Esophagus squamous epithelium (tissue), 5 donors: ENCODE data around the gene PEX13. TPM values are rescaled to one million over a fixed set of nuclear protein-coding genes. Genes with fewer than 3 reads are reported as not detected.

Experiments used
- DNase-seq: peaks from one replicate; lab custom pipeline; 2025; lab: John Stamatoyannopoulos, UW
- H3K27ac ChIP-seq, 4 donors: fragments of 200-600 bp; sonication (generic); one replicate each; pipeline ENCODE4 v1.5.1; 2016 to 2019; ENCODE audit warnings: mild to moderate bottlenecking in 1 of 4
- H3K27me3 ChIP-seq, 4 donors: fragments of 200-600 bp; sonication (generic); 1 replicate in 3 of 4; 2 replicates in 1 of 4; pipeline versions ENCODE4 v1.5.1 to v1.6.0; 2017 to 2021; ENCODE audit warnings: antibody characterized with exemption in 1 of 4
- H3K36me3 ChIP-seq, 3 donors: fragments of 200-600 bp; sonication (generic); one replicate each; pipeline ENCODE4 v1.5.1; 2016 to 2019
- H3K4me1 ChIP-seq, 3 donors: fragments of 200-600 bp; sonication (generic); one replicate each; pipeline ENCODE4 v1.5.1; 2017 to 2019
- H3K4me3 ChIP-seq, 4 donors: fragments of 200-600 bp; sonication (generic); 1 replicate in 3 of 4; 2 replicates in 1 of 4; pipeline ENCODE4 v1.5.1; 2016 to 2019; ENCODE audit warnings: mild to moderate bottlenecking in 2 of 4, moderate library complexity in 1 of 4
- H3K9me3 ChIP-seq, 3 donors: fragments of 200-600 bp; sonication (generic); one replicate each; pipeline ENCODE4 v1.5.1; 2016 to 2019
- CTCF ChIP-seq, 6 experiments: fragments of 450-650 bp in 4 of 6; fragments of 200-600 bp in 2 of 6; sonication (generic) in 2 of 6; IDR thresholded peaks; one replicate each; pipeline ENCODE4 v1.5.1; 2016 to 2019; ENCODE audit warnings: antibody characterized with exemption in 6 of 6, mild to moderate bottlenecking in 4 of 6, moderate library complexity in 4 of 6
- POLR2A ChIP-seq, 4 donors: fragments of 450-650 bp; IDR thresholded peaks; one replicate each; pipeline ENCODE4 v1.6.1; 2017; ENCODE audit warnings: antibody characterized with exemption in 4 of 4, mild to moderate bottlenecking in 4 of 4, moderate library complexity in 3 of 4
- WGBS, 2 donors: methylation state at CpG; one replicate each; pipeline ENCODE4 v1.1.5; 2018; 5-methylcytosine and 5-hydroxymethylcytosine counted together
- intact Hi-C: fragments of 100-400 bp; cut with DNase I; formaldehyde crosslinking; loops from one replicate; pipeline ENCODE4 v1.15.0; 2022
- total RNA-seq, 4 donors: library from RNA; depleted of rRNA; stranded (reverse); fragments of >200 nt; gene quantifications; one replicate each; pipeline ENCODE4 v1.1.0, GENCODE V29; 2016
- donor health status: DM: yes; HTN: yes; CAD: no.

Gene PEX13
- total RNA-seq, 4 donors from 2014 or later, result 19.6 to 39.3 (median 28.5) TPM

- peaks cover 0 to 10% (median 0%) of the 10 kb centered on the region in 3 donors for H3K36me3 ChIP-seq
- TF ChIP-seq CTCF (IDR thresholded peaks at IDR 0.05) (peak in 1 of 6 experiments; percentile 10), POLR2A (IDR thresholded peaks at IDR 0.05) (peak in 2 of 4 donors; percentile 62 to 86)
- peak within 1 kb of the TSS; percentile 87 to 95 (median 90) for H3K27ac ChIP-seq
- DNase-seq, result peak; percentile 38
- peaks cover 3 to 21% (median 4%) of the 10 kb centered on the region in 3 donors for H3K4me1 ChIP-seq
- no peaks in the 10 kb centered on the region for H3K9me3 ChIP-seq
- peak within 1 kb of the TSS; percentile 83 to 99 (median 86) for H3K4me3 ChIP-seq
- intact Hi-C loops, result no loop called here
- no peaks in the 10 kb centered on the region for H3K27me3 ChIP-seq
- WGBS, 2 donors, result 0% methylated on average over 7 to 19 of the region's 112 CpGs
These were observed 48.5 kb downstream of the PEX13 start, which contains the start of gene SANBR for GRCh38 chr2:61065714-61066709. Gene SANBR (plus strand): TSS chr2:61065871. CDS start chr2:61070351, 4,480 bp downstream.

GRCh38 chr2:61074100-61074499 lies 56.6 kb downstream of the PEX13 start:
- H3K36me3 ChIP-seq, result peaks cover 0 to 73% (median 7%) of the 10 kb centered on the region in 3 donors
- TF ChIP-seq CTCF (IDR thresholded peaks at IDR 0.05), result no peak

GRCh38 chr2:61085883-61086282 lies 68.4 kb downstream of the PEX13 start:
- 92 to 95% methylated on average over 1 of the region's 1 CpG for WGBS, 2 donors
- H3K9me3 ChIP-seq, result no peaks in the 10 kb centered on the region

More at GRCh38 chr2:61074100-61074499, 56.6 kb downstream of the PEX13 start:
- no peak overlapping the region for H3K27ac ChIP-seq
- DNase-seq, result no peak
- no peaks in the 10 kb centered on the region for H3K4me1 ChIP-seq
- no peaks in the 10 kb centered on the region for H3K9me3 ChIP-seq
- H3K27me3 ChIP-seq, result no peaks in the 10 kb centered on the region
- 76 to 87% methylated on average over 1 of the region's 1 CpG for WGBS, 2 donors
- H3K4me3 ChIP-seq, result no peak overlapping the region
- intact Hi-C loops, result no loop called here

DNA sequence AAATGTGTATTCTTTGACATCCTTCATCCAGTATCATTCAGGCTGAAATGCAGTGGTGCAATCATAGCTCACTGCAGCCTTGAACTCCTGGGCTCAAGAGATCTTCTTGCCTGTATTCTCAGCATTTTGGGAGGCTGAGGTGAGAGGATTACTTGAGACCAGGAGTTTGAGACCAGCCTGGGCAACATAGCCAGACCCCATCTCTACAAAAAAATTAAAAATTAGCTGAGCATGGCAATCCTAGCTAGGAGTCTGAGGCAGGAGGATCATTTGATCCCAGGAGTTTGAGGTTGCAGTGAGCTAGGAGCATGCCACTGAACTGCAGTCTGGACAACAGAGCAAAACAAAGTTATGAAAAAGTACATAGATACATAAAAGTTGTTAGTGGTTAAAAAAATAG lies 72.3 kb downstream of the PEX13 start:
- Histone ChIP-seq H3K36me3 (peaks cover 0 to 60% (median 0%) of the 10 kb centered on the region in 3 donors), H3K27me3 (no peaks in the 10 kb centered on the region), H3K4me3 (no peak overlapping the region), H3K9me3 (no peaks in the 10 kb centered on the region), H3K27ac (no peak overlapping the region), H3K4me1 (no peaks in the 10 kb centered on the region)
- no peak for DNase-seq
- TF ChIP-seq POLR2A (IDR thresholded peaks at IDR 0.05), result no peak
- TF ChIP-seq CTCF (IDR thresholded peaks at IDR 0.05), result no peak
- intact Hi-C loops, result no loop called here

More at GRCh38 chr2:61085883-61086282, 68.4 kb downstream of the PEX13 start:
- peaks cover 0 to 85% (median 0%) of the 10 kb centered on the region in 3 donors for H3K36me3 ChIP-seq
- intact Hi-C loops, result no loop called here
- H3K27ac ChIP-seq, result no peak overlapping the region
- no peak for DNase-seq
- TF ChIP-seq CTCF (IDR thresholded peaks at IDR 0.05), result no peak
- no peak for TF ChIP-seq POLR2A (IDR thresholded peaks at IDR 0.05)
- H3K4me3 ChIP-seq, result no peak overlapping the region
- H3K4me1 ChIP-seq, result no peaks in the 10 kb centered on the region
- no peaks in the 10 kb centered on the region for H3K27me3 ChIP-seq

- intact Hi-C loops, result no loop called here
- TF ChIP-seq POLR2A (IDR thresholded peaks at IDR 0.05) (no peak), CTCF (IDR thresholded peaks at IDR 0.05) (no peak)
These were observed 72.9 kb downstream of the PEX13 start for GRCh38 chr2:61090386-61090921.

More at GRCh38 chr2:61090386-61090921, 72.9 kb downstream of the PEX13 start:
- no peaks in the 10 kb centered on the region for H3K9me3 ChIP-seq
- H3K27me3 ChIP-seq, result no peaks in the 10 kb centered on the region
- WGBS, 2 donors, result 73 to 85% methylated on average over 5 of the region's 5 CpGs
- no peak overlapping the region for H3K27ac ChIP-seq
- no peak for DNase-seq
- no peaks in the 10 kb centered on the region for H3K4me1 ChIP-seq
- no peak overlapping the region for H3K4me3 ChIP-seq
- peaks cover 0 to 53% (median 0%) of the 10 kb centered on the region in 3 donors for H3K36me3 ChIP-seq
